SU-DHL-6 (cell line): ENCODE measurements around the gene MYLK.
"Not testable (repeated sequence)": the region's sequence is repeated elsewhere in the genome, so short reads cannot be mapped to it uniquely, and the experiment has no call there.

ENCODE experiments used
- EZH2phosphoT487 ChIP-seq: fragments of 200-600 bp; sonication (generic), shearing (Covaris generic); conservative IDR thresholded peaks from 2 replicates; pipeline ENCODE4 v1.6.1; 2018; ENCODE audit warnings: mild to moderate bottlenecking, antibody characterized with exemption, low read length, moderate library complexity, mixed read lengths
- TF ChIP-seq, protein P1 (sequence below): fragments of 200-600 bp; sonication (generic); IDR thresholded peaks from one replicate; pipeline ENCODE4 v1.5.1; 2017; ENCODE audit warnings: antibody characterized with exemption, mild to moderate bottlenecking, low read length, moderate library complexity; ENCODE audit not compliant: insufficient read depth, poor library complexity, severe bottlenecking

- TF ChIP-seq, protein P1, sequence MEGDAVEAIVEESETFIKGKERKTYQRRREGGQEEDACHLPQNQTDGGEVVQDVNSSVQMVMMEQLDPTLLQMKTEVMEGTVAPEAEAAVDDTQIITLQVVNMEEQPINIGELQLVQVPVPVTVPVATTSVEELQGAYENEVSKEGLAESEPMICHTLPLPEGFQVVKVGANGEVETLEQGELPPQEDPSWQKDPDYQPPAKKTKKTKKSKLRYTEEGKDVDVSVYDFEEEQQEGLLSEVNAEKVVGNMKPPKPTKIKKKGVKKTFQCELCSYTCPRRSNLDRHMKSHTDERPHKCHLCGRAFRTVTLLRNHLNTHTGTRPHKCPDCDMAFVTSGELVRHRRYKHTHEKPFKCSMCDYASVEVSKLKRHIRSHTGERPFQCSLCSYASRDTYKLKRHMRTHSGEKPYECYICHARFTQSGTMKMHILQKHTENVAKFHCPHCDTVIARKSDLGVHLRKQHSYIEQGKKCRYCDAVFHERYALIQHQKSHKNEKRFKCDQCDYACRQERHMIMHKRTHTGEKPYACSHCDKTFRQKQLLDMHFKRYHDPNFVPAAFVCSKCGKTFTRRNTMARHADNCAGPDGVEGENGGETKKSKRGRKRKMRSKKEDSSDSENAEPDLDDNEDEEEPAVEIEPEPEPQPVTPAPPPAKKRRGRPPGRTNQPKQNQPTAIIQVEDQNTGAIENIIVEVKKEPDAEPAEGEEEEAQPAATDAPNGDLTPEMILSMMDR, result not testable (repeated sequence)
- TF ChIP-seq EZH2phosphoT487, result not testable (repeated sequence)
These were observed 281.0 kb downstream of the MYLK start for GRCh38 chr3:123603153-123603552.
